ENCODE data around the gene CREM. TPM values are rescaled to one million over a fixed set of nuclear protein-coding genes. Genes with fewer than 3 reads are reported as not detected.
A peak's percentile ranks its signal among the peaks of the same experiment; 100 is the strongest.

CREM gene
- total and polyA plus RNA-seq, 2 of the 4 experiments (the other 2 are of a cell fraction): 33.2 to 40.5 TPM

- ChIA-PET CTCF (no interaction called here), POLR2A (ENCODE audit: unreplicated experiment) (no interaction called here)
- no peaks in the 10 kb centered on the region for H3K36me3 ChIP-seq (ENCODE audit: control insufficient read depth, insufficient read depth, low read length)
- no peak overlapping the region for H2BK120ac ChIP-seq (ENCODE audit: low read depth, low read length)
- peak overlapping the region in 1 of 2 experiments; percentile 76; a peak in 1 of 4 replicates for H4K8ac ChIP-seq (ENCODE audit: low read depth in 2 of 2, low read length in 2 of 2)
- no peak overlapping the region for H3K18ac ChIP-seq (ENCODE audit: low read depth, low read length)
- H3K14ac ChIP-seq (replicated peaks; ENCODE audit: low read depth, low read length): peak overlapping the region; percentile 83; the same call in 1 of the 2 replicates
- H2BK20ac ChIP-seq (ENCODE audit: low read depth, low read length): no peak overlapping the region
- H3K27ac ChIP-seq (ENCODE audit: insufficient read depth, low read length): peak overlapping the region; percentile 83
- H3K4me3 ChIP-seq (ENCODE audit: insufficient read depth, low read depth, low read length): peak overlapping the region; percentile 88
- BruUV-seq (replicated peaks): no TSS peak
- in situ Hi-C loops (cut with MboI; ENCODE audit: low sequenced_read_pairs): no loop called here
- peak overlapping the region; percentile 72 for H3K4ac ChIP-seq (ENCODE audit: low read depth, low read length)
- no CpG with 5 or more reads among the region's 27 CpGs for WGBS, 2 experiments (ENCODE audit: extremely low coverage in 2 of 2, insufficient read length in 1 of 2)
- DNase-seq (peak; percentile 43), ATAC-seq (ENCODE audit: low read depth) (peak; percentile 35)
- H3K9me1 ChIP-seq (ENCODE audit: insufficient read depth, low read length): 0 out of 2 replicates have a peak, but pooled peaks cover 2% of the 10 kb centered on the region
- peak overlapping the region; percentile 87 for H3K23ac ChIP-seq (ENCODE audit: low read depth, low read length)
- peak overlapping the region; percentile 97 for H2AFZ ChIP-seq (replicated peaks; ENCODE audit: low read length, poor library complexity)
- H4K5ac ChIP-seq (ENCODE audit: low read depth, low read length): no peak overlapping the region; the same call in 1 of the 2 replicates
- peak overlapping the region; percentile 96 for H2AK9ac ChIP-seq (replicated peaks; ENCODE audit: low read depth, low read length, poor library complexity)
- H3K4me1 ChIP-seq (ENCODE audit: control insufficient read depth, insufficient read depth, low read length): no peaks in the 10 kb centered on the region
- peak overlapping the region; percentile 16; the same call in 1 of the 2 replicates for H2AK5ac ChIP-seq (ENCODE audit: low read depth, low read length)
- H2BK15ac ChIP-seq (ENCODE audit: low read depth, low read length): no peak overlapping the region
- H4K20me1 ChIP-seq (ENCODE audit: insufficient read depth, low read length): peaks cover 6% of the 10 kb centered on the region
- H3K56ac ChIP-seq (ENCODE audit: extremely low read depth, insufficient read depth, low read length): peak overlapping the region; percentile 33; the same call in 1 of the 2 replicates
- H3K9me3 ChIP-seq (ENCODE audit: control insufficient read depth, insufficient read depth, low read length): peaks cover 5% of the 10 kb centered on the region; the same call in 1 of the 2 replicates
- H2BK5ac ChIP-seq (ENCODE audit: low read depth, low read length, poor library complexity, severe bottlenecking): peak overlapping the region; percentile 49
- intact Hi-C loops (cut with micrococcal nuclease): no loop called here
- dilution Hi-C loops (cut with HindIII; ENCODE audit: low sequenced_read_pairs, unreplicated experiment): no loop called here
- no peaks in the 10 kb centered on the region for H3K27me3 ChIP-seq (ENCODE audit: control insufficient read depth, insufficient read depth, low read length)
- peak overlapping the region; percentile 100 for H3K4me2 ChIP-seq (ENCODE audit: low read depth, low read length)
- no peak overlapping the region; the same call in 1 of the 2 replicates for H4K91ac ChIP-seq (ENCODE audit: insufficient read depth, low read depth, low read length)
- peaks cover 13 to 30% of the 10 kb centered on the region in 2 experiments; a peak in 3 of 4 replicates for H3K79me1 ChIP-seq (ENCODE audit: low read depth in 1 of 2, low read length in 2 of 2)
- TF ChIP-seq CTCF (conservative IDR thresholded peaks at IDR 0.05; ENCODE audit: low read depth, low read length) (no peak), MXI1 (IDR thresholded peaks at IDR 0.05; ENCODE audit: borderline replicate concordance, low read depth, low read length) (0 out of 2 replicates have a peak, but pooled peaks have one; percentile 13)
- peak overlapping the region; percentile 95 for H3K9ac ChIP-seq (ENCODE audit: low read depth, low read length)
These were observed 37.0 kb upstream of the CREM start for GRCh38 chr10:35089611-35090161.

Measured in IMR-90 (cell line).